Measurements from ENCODE around the gene NAA60.

DNA sequence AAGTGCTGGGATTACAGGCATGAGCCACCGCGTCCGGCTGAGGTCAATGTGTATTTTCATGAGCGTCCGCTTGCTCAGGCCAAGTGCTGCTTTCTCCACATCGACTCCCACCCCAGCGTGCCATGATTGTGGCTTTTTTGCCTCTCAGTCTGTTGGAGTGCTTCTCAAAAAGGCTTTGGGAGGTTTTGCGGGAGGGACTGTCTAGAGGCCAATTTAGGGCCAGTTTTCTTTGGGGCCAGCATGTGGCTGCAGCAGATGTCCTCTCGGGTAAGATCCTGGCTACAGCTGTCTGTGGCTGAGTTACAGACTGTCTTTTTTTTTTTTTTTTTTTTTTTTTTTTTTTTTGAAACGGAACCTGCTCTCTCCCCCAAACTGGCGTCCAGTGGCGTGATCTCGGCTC, 45.3 kb downstream of the NAA60 start:
- TF ChIP-seq POLR2A (IDR thresholded peaks at IDR 0.05; ENCODE audit: low read length) (no peak), GATA1 (IDR thresholded peaks at IDR 0.05; ENCODE audit: low read depth, low read length) (no peak)
